Hepatocyte (in vitro differentiated cells): ENCODE results near the gene TRRAP. TPM values are rescaled to one million over a fixed set of nuclear protein-coding genes. Genes with fewer than 3 reads are reported as not detected.

ENCODE experiments used
- DNase-seq: peaks from one replicate; pipeline ENCODE4 v3.0.0-alpha.2; 2016; ENCODE audit warnings: low spot score
- H2AFZ ChIP-seq: fragments of 200-600 bp; sonication (generic); 2 replicates; pipeline ENCODE4 v1.6.0; 2016; ENCODE audit warnings: antibody characterized with exemption, mild to moderate bottlenecking
- H3K27ac ChIP-seq: fragments of 200-600 bp; sonication (generic); 2 replicates; pipeline ENCODE4 v1.5.1; 2016; ENCODE audit warnings: mild to moderate bottlenecking
- H3K27me3 ChIP-seq: fragments of 200-600 bp; sonication (generic); 2 replicates; pipeline ENCODE4 v1.6.1; 2016
- H3K36me3 ChIP-seq: fragments of 200-600 bp; sonication (generic); replicated peaks from 2 replicates; pipeline ENCODE4 v1.5.1; 2016; ENCODE audit warnings: low read depth; ENCODE audit not compliant: insufficient read depth
- H3K4me1 ChIP-seq: fragments of 200-600 bp; sonication (generic); 2 replicates; pipeline ENCODE4 v1.5.1; 2016; ENCODE audit warnings: mild to moderate bottlenecking, moderate library complexity; ENCODE audit not compliant: insufficient read depth
- H3K4me2 ChIP-seq: fragments of 200-600 bp; sonication (generic); 2 replicates; pipeline ENCODE4 v1.6.0; 2016
- H3K4me3 ChIP-seq: fragments of 200-600 bp; sonication (generic); 2 replicates; pipeline ENCODE4 v1.5.1; 2016; ENCODE audit warnings: mild to moderate bottlenecking
- H3K79me2 ChIP-seq: fragments of 200-600 bp; sonication (generic); 2 replicates; pipeline ENCODE4 v1.6.0; 2017; ENCODE audit warnings: mild to moderate bottlenecking
- H3K9me2 ChIP-seq: fragments of 200-600 bp; sonication (generic); replicated peaks from 2 replicates; pipeline ENCODE4 v1.6.0; 2017; ENCODE audit warnings: mild to moderate bottlenecking; ENCODE audit not compliant: insufficient read depth
- H3K9me3 ChIP-seq: fragments of 200-600 bp; sonication (generic); 2 replicates; pipeline ENCODE4 v1.5.1; 2016; ENCODE audit warnings: low read depth, mild to moderate bottlenecking
- H4K20me1 ChIP-seq: fragments of 200-600 bp; sonication (generic); 2 replicates; pipeline ENCODE4 v1.6.0; 2016; ENCODE audit warnings: mild to moderate bottlenecking; ENCODE audit not compliant: insufficient read depth, poor library complexity, severe bottlenecking
- CTCF ChIP-seq: fragments of 200-600 bp; sonication (generic); IDR thresholded peaks from 2 replicates; pipeline ENCODE4 v1.5.1; 2016; ENCODE audit warnings: antibody characterized with exemption, mild to moderate bottlenecking; ENCODE audit not compliant: poor library complexity
- EZH2 ChIP-seq: fragments of 200-600 bp; sonication (generic); IDR thresholded peaks from 2 replicates; pipeline ENCODE4 v1.6.1; 2016; ENCODE audit warnings: antibody characterized with exemption, mild to moderate bottlenecking, borderline replicate concordance
- EZH2phosphoT487 ChIP-seq: fragments of 200-600 bp; sonication (generic); IDR thresholded peaks from one replicate; pipeline ENCODE4 v1.6.1; 2018; ENCODE audit warnings: antibody characterized with exemption, mild to moderate bottlenecking, low read depth, moderate library complexity; ENCODE audit not compliant: unreplicated experiment, severe bottlenecking
- WGBS: methylation state at CpG from one replicate; pipeline ENCODE4 v1.1.6; 2016; ENCODE audit warnings: low lambda C conversion rate; ENCODE audit errors: missing lambda C conversion rate; 5-methylcytosine and 5-hydroxymethylcytosine counted together
- polyA plus RNA-seq: library from polyadenylated mRNA; unstranded; fragments of >200 nt; fragmentation: Nextera tagmentation; extraction: Ambion mirVana; gene quantifications from 2 replicates; pipeline ENCODE4 v1.2.1, GENCODE V29; 2016
- total RNA-seq: library from RNA; depleted of rRNA; stranded (reverse); fragments of >200 nt; gene quantifications from 2 replicates; pipeline ENCODE4 v1.2.3, GENCODE V29; 2014

Gene TRRAP
- total and polyA plus RNA-seq, 2 experiments from 2014 or later = 6.1 to 25.1 TPM

- TF ChIP-seq EZH2 (no peak), EZH2phosphoT487 (no peak), CTCF (no peak)
- Histone ChIP-seq H2AFZ (no peak overlapping the region), H3K4me1 (no peaks in the 10 kb centered on the region), H4K20me1 (no peaks in the 10 kb centered on the region), H3K36me3 (no peaks in the 10 kb centered on the region), H3K4me3 (no peak overlapping the region), H3K9me3 (no peaks in the 10 kb centered on the region), H3K27ac (no peak overlapping the region), H3K4me2 (no peak overlapping the region), H3K9me2 (no peaks in the 10 kb centered on the region), H3K79me2 (no peaks in the 10 kb centered on the region), H3K27me3 (no peaks in the 10 kb centered on the region)
- WGBS = 97% methylated on average over 36 of the region's 36 CpGs
- no peak for DNase-seq
Observed at GRCh38 chr7:99011706-99012404, 133.5 kb downstream of the TRRAP start.

GRCh38 chr7:99012722-99013121 is 134.4 kb downstream of the TRRAP start:
- Histone ChIP-seq H3K4me1 (no peaks in the 10 kb centered on the region), H4K20me1 (no peaks in the 10 kb centered on the region), H3K4me3 (no peak overlapping the region), H3K79me2 (peaks cover 7% of the 10 kb centered on the region), H3K4me2 (no peak overlapping the region), H3K9me2 (no peaks in the 10 kb centered on the region), H3K9me3 (no peaks in the 10 kb centered on the region), H2AFZ (no peak overlapping the region), H3K36me3 (no peaks in the 10 kb centered on the region), H3K27me3 (no peaks in the 10 kb centered on the region), H3K27ac (no peak overlapping the region)
- no peak for DNase-seq
- 96% methylated on average over 13 of the region's 13 CpGs for WGBS
- TF ChIP-seq CTCF (no peak), EZH2phosphoT487 (no peak), EZH2 (no peak)

- H4K20me1 ChIP-seq = no peaks in the 10 kb centered on the region
- no peaks in the 10 kb centered on the region for H3K9me3 ChIP-seq
- H3K27me3 ChIP-seq = no peaks in the 10 kb centered on the region
- H3K79me2 ChIP-seq = peaks cover 9% of the 10 kb centered on the region
- no peaks in the 10 kb centered on the region for H3K4me1 ChIP-seq
- no peak overlapping the region for H3K27ac ChIP-seq
- H3K9me2 ChIP-seq = no peaks in the 10 kb centered on the region
- no peak for TF ChIP-seq EZH2phosphoT487
- TF ChIP-seq CTCF = no peak
- TF ChIP-seq EZH2 = no peak
- no peaks in the 10 kb centered on the region for H3K36me3 ChIP-seq
- H2AFZ ChIP-seq = no peak overlapping the region
- H3K4me3 ChIP-seq = no peak overlapping the region
- H3K4me2 ChIP-seq = no peak overlapping the region
- 97% methylated on average over 25 of the region's 25 CpGs for WGBS
- no peak for DNase-seq
Observed at GRCh38 chr7:99013266-99014112, 135.2 kb downstream of the TRRAP start.
